ENCODE results near the gene CCDC187.

CCDC187 gene

GRCh38 chr9:136307215-136307750, 3.4 kb upstream of the CCDC187 start:
- Histone ChIP-seq H3K4me3 (ENCODE audit: low read depth, low read length) (no peak overlapping the region), H3K9ac (ENCODE audit: low read depth, low read length) (no peak overlapping the region), H3K27me3 (ENCODE audit: control insufficient read depth, insufficient read depth, low read length) (no peaks in the 10 kb centered on the region), H3K4me1 (ENCODE audit: control insufficient read depth, insufficient read depth, low read length) (no peaks in the 10 kb centered on the region), H3K36me3 (ENCODE audit: control insufficient read depth, insufficient read depth, low read length) (no peaks in the 10 kb centered on the region), H3K9me3 (ENCODE audit: control insufficient read depth, insufficient read depth, low read length) (no peaks in the 10 kb centered on the region)

- no peaks in the 10 kb centered on the region for H3K9me3 ChIP-seq (ENCODE audit: control insufficient read depth, insufficient read depth, low read length)
- H3K27me3 ChIP-seq (ENCODE audit: control insufficient read depth, insufficient read depth, low read length) = no peaks in the 10 kb centered on the region
- peak overlapping the region; percentile 24 for H3K9ac ChIP-seq (ENCODE audit: low read depth, low read length)
Measured at GRCh38 chr9:136306211-136307208, 2.6 kb upstream of the CCDC187 start.

GRCh38 chr9:136305804-136306203, 1.9 kb upstream of the CCDC187 start:
- H3K9ac ChIP-seq (ENCODE audit: low read depth, low read length) = no peak overlapping the region
- H3K27me3 ChIP-seq (ENCODE audit: control insufficient read depth, insufficient read depth, low read length) = no peaks in the 10 kb centered on the region
- H3K4me3 ChIP-seq (ENCODE audit: low read depth, low read length) = no peak overlapping the region
- no peaks in the 10 kb centered on the region for H3K36me3 ChIP-seq (ENCODE audit: control insufficient read depth, insufficient read depth, low read length)
- no peaks in the 10 kb centered on the region for H3K9me3 ChIP-seq (ENCODE audit: control insufficient read depth, insufficient read depth, low read length)
- no peaks in the 10 kb centered on the region for H3K4me1 ChIP-seq (ENCODE audit: control insufficient read depth, insufficient read depth, low read length)

More at GRCh38 chr9:136306211-136307208, 2.6 kb upstream of the CCDC187 start:
- Histone ChIP-seq H3K4me1 (ENCODE audit: control insufficient read depth, insufficient read depth, low read length) (no peaks in the 10 kb centered on the region), H3K4me3 (ENCODE audit: low read depth, low read length) (no peak overlapping the region), H3K36me3 (ENCODE audit: control insufficient read depth, insufficient read depth, low read length) (no peaks in the 10 kb centered on the region)

GRCh38 chr9:136304981-136305380, 1.1 kb upstream of the CCDC187 start:
- H3K36me3 ChIP-seq (ENCODE audit: control insufficient read depth, insufficient read depth, low read length) = no peaks in the 10 kb centered on the region
- H3K4me1 ChIP-seq (ENCODE audit: control insufficient read depth, insufficient read depth, low read length) = no peaks in the 10 kb centered on the region
- H3K9ac ChIP-seq (ENCODE audit: low read depth, low read length) = no peak overlapping the region
- no peaks in the 10 kb centered on the region for H3K9me3 ChIP-seq (ENCODE audit: control insufficient read depth, insufficient read depth, low read length)
- no peak overlapping the region for H3K4me3 ChIP-seq (ENCODE audit: low read depth, low read length)
- H3K27me3 ChIP-seq (ENCODE audit: control insufficient read depth, insufficient read depth, low read length) = no peaks in the 10 kb centered on the region

GRCh38 chr9:136304456-136304855, 562 bp upstream of the CCDC187 start:
- H3K36me3 ChIP-seq (ENCODE audit: control insufficient read depth, insufficient read depth, low read length) = no peaks in the 10 kb centered on the region
- H3K27me3 ChIP-seq (ENCODE audit: control insufficient read depth, insufficient read depth, low read length) = no peaks in the 10 kb centered on the region
- no peaks in the 10 kb centered on the region for H3K9me3 ChIP-seq (ENCODE audit: control insufficient read depth, insufficient read depth, low read length)
- no peak overlapping the region for H3K9ac ChIP-seq (ENCODE audit: low read depth, low read length)
- no peak overlapping the region for H3K4me3 ChIP-seq (ENCODE audit: low read depth, low read length)
- no peaks in the 10 kb centered on the region for H3K4me1 ChIP-seq (ENCODE audit: control insufficient read depth, insufficient read depth, low read length)

- no peaks in the 10 kb centered on the region for H3K4me1 ChIP-seq (ENCODE audit: control insufficient read depth, insufficient read depth, low read length)
- H3K9ac ChIP-seq (ENCODE audit: low read depth, low read length) = no peak overlapping the region
- no peak overlapping the region for H3K4me3 ChIP-seq (ENCODE audit: low read depth, low read length)
- no peaks in the 10 kb centered on the region for H3K27me3 ChIP-seq (ENCODE audit: control insufficient read depth, insufficient read depth, low read length)
- no peaks in the 10 kb centered on the region for H3K36me3 ChIP-seq (ENCODE audit: control insufficient read depth, insufficient read depth, low read length)
- no peaks in the 10 kb centered on the region for H3K9me3 ChIP-seq (ENCODE audit: control insufficient read depth, insufficient read depth, low read length)
Measured at GRCh38 chr9:136303066-136303824, 649 bp downstream of the CCDC187 start.

GRCh38 chr9:136302527-136302926, 1.4 kb downstream of the CCDC187 start:
- Histone ChIP-seq H3K27me3 (ENCODE audit: control insufficient read depth, insufficient read depth, low read length) (no peaks in the 10 kb centered on the region), H3K4me3 (ENCODE audit: low read depth, low read length) (no peak overlapping the region), H3K9ac (ENCODE audit: low read depth, low read length) (no peak overlapping the region), H3K36me3 (ENCODE audit: control insufficient read depth, insufficient read depth, low read length) (no peaks in the 10 kb centered on the region), H3K9me3 (ENCODE audit: control insufficient read depth, insufficient read depth, low read length) (no peaks in the 10 kb centered on the region), H3K4me1 (ENCODE audit: control insufficient read depth, insufficient read depth, low read length) (no peaks in the 10 kb centered on the region)

GRCh38 chr9:136300866-136301265, 3.0 kb downstream of the CCDC187 start:
- H3K27me3 ChIP-seq (ENCODE audit: control insufficient read depth, insufficient read depth, low read length) = no peaks in the 10 kb centered on the region
- no peak overlapping the region for H3K4me3 ChIP-seq (ENCODE audit: low read depth, low read length)
- no peak overlapping the region for H3K9ac ChIP-seq (ENCODE audit: low read depth, low read length)
- no peaks in the 10 kb centered on the region for H3K9me3 ChIP-seq (ENCODE audit: control insufficient read depth, insufficient read depth, low read length)
- no peaks in the 10 kb centered on the region for H3K4me1 ChIP-seq (ENCODE audit: control insufficient read depth, insufficient read depth, low read length)
- no peaks in the 10 kb centered on the region for H3K36me3 ChIP-seq (ENCODE audit: control insufficient read depth, insufficient read depth, low read length)

GRCh38 chr9:136300016-136300545, 3.8 kb downstream of the CCDC187 start:
- Histone ChIP-seq H3K9ac (ENCODE audit: low read depth, low read length) (no peak overlapping the region), H3K4me1 (ENCODE audit: control insufficient read depth, insufficient read depth, low read length) (no peaks in the 10 kb centered on the region), H3K27me3 (ENCODE audit: control insufficient read depth, insufficient read depth, low read length) (no peaks in the 10 kb centered on the region)

GRCh38 chr9:136299541-136299940, 4.4 kb downstream of the CCDC187 start:
- Histone ChIP-seq H3K9me3 (ENCODE audit: control insufficient read depth, insufficient read depth, low read length) (no peaks in the 10 kb centered on the region), H3K9ac (ENCODE audit: low read depth, low read length) (no peak overlapping the region), H3K27me3 (ENCODE audit: control insufficient read depth, insufficient read depth, low read length) (no peaks in the 10 kb centered on the region), H3K4me3 (ENCODE audit: low read depth, low read length) (no peak overlapping the region), H3K36me3 (ENCODE audit: control insufficient read depth, insufficient read depth, low read length) (no peaks in the 10 kb centered on the region), H3K4me1 (ENCODE audit: control insufficient read depth, insufficient read depth, low read length) (no peaks in the 10 kb centered on the region)

More at GRCh38 chr9:136300016-136300545, 3.8 kb downstream of the CCDC187 start:
- Histone ChIP-seq H3K9me3 (ENCODE audit: control insufficient read depth, insufficient read depth, low read length) (no peaks in the 10 kb centered on the region), H3K4me3 (ENCODE audit: low read depth, low read length) (no peak overlapping the region), H3K36me3 (ENCODE audit: control insufficient read depth, insufficient read depth, low read length) (no peaks in the 10 kb centered on the region)

- Histone ChIP-seq H3K9me3 (ENCODE audit: control insufficient read depth, insufficient read depth, low read length) (no peaks in the 10 kb centered on the region), H3K27me3 (ENCODE audit: control insufficient read depth, insufficient read depth, low read length) (no peaks in the 10 kb centered on the region), H3K36me3 (ENCODE audit: control insufficient read depth, insufficient read depth, low read length) (no peaks in the 10 kb centered on the region), H3K4me1 (ENCODE audit: control insufficient read depth, insufficient read depth, low read length) (no peaks in the 10 kb centered on the region), H3K9ac (ENCODE audit: low read depth, low read length) (no peak overlapping the region), H3K4me3 (ENCODE audit: low read depth, low read length) (no peak overlapping the region)
Measured at GRCh38 chr9:136299116-136299515, 4.8 kb downstream of the CCDC187 start.
